Upper lobe of left lung (tissue), 4 donors: ENCODE measurements around the gene PRKG1.

Source experiments
- EP300 ChIP-seq, 4 donors: sonication (generic); formaldehyde crosslinking; IDR thresholded peaks; one replicate each; pipeline ENCODE4 v1.5.1; 2017; ENCODE audit warnings: antibody characterized with exemption in 4 of 4, control low read depth in 2 of 4
- POLR2A ChIP-seq, 4 donors: fragments of 450-650 bp; IDR thresholded peaks; one replicate each; pipeline ENCODE4 v1.5.1; 2016 to 2017; ENCODE audit warnings: antibody characterized with exemption in 4 of 4, mild to moderate bottlenecking in 2 of 4
- POLR2AphosphoS5 ChIP-seq, 2 donors: sonication (generic); formaldehyde crosslinking; IDR thresholded peaks; one replicate each; pipeline ENCODE4 v1.5.1; 2017; ENCODE audit warnings: antibody characterized with exemption in 2 of 2
- TF ChIP-seq, protein P1 (sequence below), 6 experiments: fragments of 450-650 bp in 4 of 6; fragments of 200-600 bp in 2 of 6; sonication (generic) in 2 of 6; IDR thresholded peaks; one replicate each; pipeline ENCODE4 v1.5.1; 2016 to 2019; ENCODE audit warnings: antibody characterized with exemption in 6 of 6

- TF ChIP-seq, protein P1, sequence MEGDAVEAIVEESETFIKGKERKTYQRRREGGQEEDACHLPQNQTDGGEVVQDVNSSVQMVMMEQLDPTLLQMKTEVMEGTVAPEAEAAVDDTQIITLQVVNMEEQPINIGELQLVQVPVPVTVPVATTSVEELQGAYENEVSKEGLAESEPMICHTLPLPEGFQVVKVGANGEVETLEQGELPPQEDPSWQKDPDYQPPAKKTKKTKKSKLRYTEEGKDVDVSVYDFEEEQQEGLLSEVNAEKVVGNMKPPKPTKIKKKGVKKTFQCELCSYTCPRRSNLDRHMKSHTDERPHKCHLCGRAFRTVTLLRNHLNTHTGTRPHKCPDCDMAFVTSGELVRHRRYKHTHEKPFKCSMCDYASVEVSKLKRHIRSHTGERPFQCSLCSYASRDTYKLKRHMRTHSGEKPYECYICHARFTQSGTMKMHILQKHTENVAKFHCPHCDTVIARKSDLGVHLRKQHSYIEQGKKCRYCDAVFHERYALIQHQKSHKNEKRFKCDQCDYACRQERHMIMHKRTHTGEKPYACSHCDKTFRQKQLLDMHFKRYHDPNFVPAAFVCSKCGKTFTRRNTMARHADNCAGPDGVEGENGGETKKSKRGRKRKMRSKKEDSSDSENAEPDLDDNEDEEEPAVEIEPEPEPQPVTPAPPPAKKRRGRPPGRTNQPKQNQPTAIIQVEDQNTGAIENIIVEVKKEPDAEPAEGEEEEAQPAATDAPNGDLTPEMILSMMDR (IDR thresholded peaks at IDR 0.05) = no peak
- TF ChIP-seq POLR2A (IDR thresholded peaks at IDR 0.05) = no peak
- no peak for TF ChIP-seq EP300 (IDR thresholded peaks at IDR 0.05)
- TF ChIP-seq POLR2AphosphoS5 (IDR thresholded peaks at IDR 0.05) = no peak
Measured at GRCh38 chr10:52146766-52147165, 1072.5 kb downstream of the PRKG1 start.
